ENCODE data around the gene PTPRN2. TPM values are rescaled to one million over a fixed set of nuclear protein-coding genes. Genes with fewer than 3 reads are reported as not detected.

Gene PTPRN2
- total and polyA plus RNA-seq, 2 donors (not counting 1 experiment from before 2014, with no cell fraction given): 0.54 to 1.2 TPM

DNA sequence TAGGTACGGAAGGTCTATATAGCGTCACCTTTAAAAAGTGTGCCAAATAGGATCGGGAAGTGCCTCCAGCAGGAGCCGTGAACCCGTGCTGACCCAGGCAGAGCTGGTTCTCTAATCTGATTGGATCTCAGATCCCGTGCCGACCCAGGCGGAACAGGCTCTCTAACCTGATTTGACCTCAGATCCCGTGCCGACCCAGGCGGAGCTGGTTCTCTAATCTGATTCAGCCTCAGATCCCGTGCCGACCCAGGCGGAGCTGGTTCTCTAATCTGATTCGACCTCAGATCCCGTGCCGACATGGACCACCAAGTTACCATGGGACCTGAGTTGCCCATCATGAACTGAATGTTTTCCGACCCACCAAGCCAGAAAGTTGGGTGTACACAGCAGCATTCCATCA, 463.9 kb downstream of the PTPRN2 start:
- Histone ChIP-seq H3K36me3 (ENCODE audit: control insufficient read depth, insufficient read depth, low read length) (no peaks in the 10 kb centered on the region), H3K27me3 (ENCODE audit: control insufficient read depth, insufficient read depth, low read length) (no peaks in the 10 kb centered on the region), H3K4me1 (ENCODE audit: control insufficient read depth, extremely low read depth, insufficient read depth, low read length) (no peaks in the 10 kb centered on the region), H3K9me3 (ENCODE audit: control insufficient read depth, insufficient read depth, low read depth, low read length) (no peaks in the 10 kb centered on the region), H3K4me3 (replicated peaks in 1 of 4; ENCODE audit: control extremely low read depth in 1 of 4, insufficient read depth in 1 of 4, low read depth in 3 of 4, low read length in 4 of 4) (no peak overlapping the region), H3K9ac (ENCODE audit: insufficient read depth, low read length) (no peak overlapping the region), H4K20me1 (ENCODE audit: control insufficient read depth, extremely low read depth, insufficient read depth, low read length) (no peaks in the 10 kb centered on the region), H3K27ac (ENCODE audit: insufficient read depth, low read length) (no peak overlapping the region), H3K4me2 (ENCODE audit: extremely low read depth, insufficient read depth, low read length) (no peak overlapping the region), H3K79me2 (ENCODE audit: control insufficient read depth, insufficient read depth, low read length) (no peaks in the 10 kb centered on the region), H2AFZ (ENCODE audit: low read length) (no peak overlapping the region)
- no peak for DNase-seq (ENCODE audit: low read depth in 2 of 2)
- TF ChIP-seq, protein P1, sequence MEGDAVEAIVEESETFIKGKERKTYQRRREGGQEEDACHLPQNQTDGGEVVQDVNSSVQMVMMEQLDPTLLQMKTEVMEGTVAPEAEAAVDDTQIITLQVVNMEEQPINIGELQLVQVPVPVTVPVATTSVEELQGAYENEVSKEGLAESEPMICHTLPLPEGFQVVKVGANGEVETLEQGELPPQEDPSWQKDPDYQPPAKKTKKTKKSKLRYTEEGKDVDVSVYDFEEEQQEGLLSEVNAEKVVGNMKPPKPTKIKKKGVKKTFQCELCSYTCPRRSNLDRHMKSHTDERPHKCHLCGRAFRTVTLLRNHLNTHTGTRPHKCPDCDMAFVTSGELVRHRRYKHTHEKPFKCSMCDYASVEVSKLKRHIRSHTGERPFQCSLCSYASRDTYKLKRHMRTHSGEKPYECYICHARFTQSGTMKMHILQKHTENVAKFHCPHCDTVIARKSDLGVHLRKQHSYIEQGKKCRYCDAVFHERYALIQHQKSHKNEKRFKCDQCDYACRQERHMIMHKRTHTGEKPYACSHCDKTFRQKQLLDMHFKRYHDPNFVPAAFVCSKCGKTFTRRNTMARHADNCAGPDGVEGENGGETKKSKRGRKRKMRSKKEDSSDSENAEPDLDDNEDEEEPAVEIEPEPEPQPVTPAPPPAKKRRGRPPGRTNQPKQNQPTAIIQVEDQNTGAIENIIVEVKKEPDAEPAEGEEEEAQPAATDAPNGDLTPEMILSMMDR (conservative IDR thresholded peaks at IDR 0.05 in 1 of 2, IDR thresholded peaks at IDR 0.05 in 1 of 2; ENCODE audit: low read depth in 1 of 2, low read length in 2 of 2): no peak
- no peak for TF ChIP-seq EZH2 (IDR thresholded peaks at IDR 0.05; ENCODE audit: low read length, missing control alignments)

DNA sequence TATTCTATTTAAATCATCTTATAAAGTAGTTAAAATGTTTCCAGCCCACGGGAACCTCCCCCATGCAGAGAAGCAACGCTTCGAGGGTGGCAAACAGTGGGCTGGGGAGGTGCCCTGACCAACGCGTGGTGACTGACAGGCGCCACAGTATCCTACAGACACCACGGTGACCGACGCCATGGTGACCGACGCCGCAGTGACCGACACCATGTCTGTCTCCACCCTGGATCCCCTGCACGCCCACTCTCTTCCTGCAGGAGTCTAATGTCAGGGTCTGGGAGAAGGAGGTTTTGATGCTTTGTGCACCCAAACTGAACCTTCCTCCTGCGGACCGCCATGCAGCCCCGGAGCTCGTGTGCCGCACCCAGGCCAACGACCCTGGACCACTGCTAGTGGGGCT, 464.4 kb downstream of the PTPRN2 start:
- no peak for TF ChIP-seq EZH2 (IDR thresholded peaks at IDR 0.05; ENCODE audit: low read length, missing control alignments)
- TF ChIP-seq, protein P1 (conservative IDR thresholded peaks at IDR 0.05 in 1 of 2, IDR thresholded peaks at IDR 0.05 in 1 of 2; ENCODE audit: low read depth in 1 of 2, low read length in 2 of 2): no peak
- no peaks in the 10 kb centered on the region for H3K27me3 ChIP-seq (ENCODE audit: control insufficient read depth, insufficient read depth, low read length)
- no peaks in the 10 kb centered on the region for H3K4me1 ChIP-seq (ENCODE audit: control insufficient read depth, extremely low read depth, insufficient read depth, low read length)
- no peaks in the 10 kb centered on the region for H3K79me2 ChIP-seq (ENCODE audit: control insufficient read depth, insufficient read depth, low read length)
- H3K9ac ChIP-seq (ENCODE audit: insufficient read depth, low read length): no peak overlapping the region
- DNase-seq (ENCODE audit: low read depth in 2 of 2): no peak
- no peak overlapping the region for H3K27ac ChIP-seq (ENCODE audit: insufficient read depth, low read length)
- H4K20me1 ChIP-seq (ENCODE audit: control insufficient read depth, extremely low read depth, insufficient read depth, low read length): no peaks in the 10 kb centered on the region
- no peaks in the 10 kb centered on the region for H3K9me3 ChIP-seq (ENCODE audit: control insufficient read depth, insufficient read depth, low read depth, low read length)
- no peak overlapping the region for H3K4me3 ChIP-seq (replicated peaks in 1 of 4; ENCODE audit: control extremely low read depth in 1 of 4, insufficient read depth in 1 of 4, low read depth in 3 of 4, low read length in 4 of 4)
- H2AFZ ChIP-seq (ENCODE audit: low read length): no peak overlapping the region
- no peak overlapping the region for H3K4me2 ChIP-seq (ENCODE audit: extremely low read depth, insufficient read depth, low read length)
- no peaks in the 10 kb centered on the region for H3K36me3 ChIP-seq (ENCODE audit: control insufficient read depth, insufficient read depth, low read length)

DNA sequence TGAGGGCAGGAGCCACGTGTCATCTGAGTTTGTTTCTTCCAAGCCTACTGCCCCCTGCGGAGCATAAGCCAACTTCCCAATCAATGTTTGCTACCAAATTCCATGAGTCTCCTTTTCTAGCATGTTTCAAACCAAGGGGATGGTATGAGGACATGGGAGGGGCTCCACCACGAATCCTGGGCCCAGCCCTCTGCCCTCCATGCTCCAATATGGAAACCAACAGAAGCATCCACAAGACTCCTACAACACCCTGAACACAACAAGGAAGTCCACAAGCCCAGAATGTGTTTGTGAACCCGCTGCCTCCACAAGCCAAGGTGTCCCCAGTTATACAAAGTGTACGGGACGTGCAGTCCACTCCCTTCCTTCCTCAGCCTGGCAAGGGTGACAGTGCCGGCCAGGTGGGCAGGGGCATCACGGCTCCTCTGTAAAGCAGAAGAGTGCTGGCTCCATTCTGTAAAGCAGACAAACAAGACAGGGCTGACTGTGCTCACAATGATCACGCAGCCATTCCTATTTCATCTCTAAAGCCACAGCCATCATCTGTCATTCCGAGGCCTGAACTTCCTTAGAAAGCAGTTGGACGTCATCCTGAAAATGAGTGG, 466.1 kb downstream of the PTPRN2 start:
- Histone ChIP-seq H3K27me3 (ENCODE audit: control insufficient read depth, insufficient read depth, low read length) (no peaks in the 10 kb centered on the region), H3K9me3 (ENCODE audit: control insufficient read depth, insufficient read depth, low read depth, low read length) (no peaks in the 10 kb centered on the region), H3K36me3 (ENCODE audit: control insufficient read depth, insufficient read depth, low read length) (no peaks in the 10 kb centered on the region), H2AFZ (ENCODE audit: low read length) (no peak overlapping the region), H3K4me2 (ENCODE audit: extremely low read depth, insufficient read depth, low read length) (no peak overlapping the region), H3K4me3 (replicated peaks in 1 of 4; ENCODE audit: control extremely low read depth in 1 of 4, insufficient read depth in 1 of 4, low read depth in 3 of 4, low read length in 4 of 4) (no peak overlapping the region), H4K20me1 (ENCODE audit: control insufficient read depth, extremely low read depth, insufficient read depth, low read length) (no peaks in the 10 kb centered on the region), H3K79me2 (ENCODE audit: control insufficient read depth, insufficient read depth, low read length) (no peaks in the 10 kb centered on the region), H3K9ac (ENCODE audit: insufficient read depth, low read length) (no peak overlapping the region), H3K27ac (ENCODE audit: insufficient read depth, low read length) (no peak overlapping the region), H3K4me1 (ENCODE audit: control insufficient read depth, extremely low read depth, insufficient read depth, low read length) (no peaks in the 10 kb centered on the region)
- TF ChIP-seq EZH2 (IDR thresholded peaks at IDR 0.05; ENCODE audit: low read length, missing control alignments): no peak
- TF ChIP-seq, protein P1 (conservative IDR thresholded peaks at IDR 0.05 in 1 of 2, IDR thresholded peaks at IDR 0.05 in 1 of 2; ENCODE audit: low read depth in 1 of 2, low read length in 2 of 2): no peak
- no peak for DNase-seq (ENCODE audit: low read depth in 2 of 2)

Data from fibroblast of lung (primary cell).